GM21576 (cell line): ENCODE measurements around the gene TYW1.
"Not testable (repeated sequence)": the region's sequence is repeated elsewhere in the genome, so short reads cannot be mapped to it uniquely, and the experiment has no call there.

Experiments
- ATAC-seq: cut with Tn5 transposase; IDR thresholded peaks from one replicate; pipeline ENCODE4 v1.9.1; 2021; ENCODE audit warnings: mild to moderate bottlenecking, moderate library complexity; ENCODE audit not compliant: unreplicated experiment

Gene TYW1

GRCh38 chr7:66994051-66994450 is 2.6 kb upstream of the TYW1 start:
- ATAC-seq, result not testable (repeated sequence)

DNA sequence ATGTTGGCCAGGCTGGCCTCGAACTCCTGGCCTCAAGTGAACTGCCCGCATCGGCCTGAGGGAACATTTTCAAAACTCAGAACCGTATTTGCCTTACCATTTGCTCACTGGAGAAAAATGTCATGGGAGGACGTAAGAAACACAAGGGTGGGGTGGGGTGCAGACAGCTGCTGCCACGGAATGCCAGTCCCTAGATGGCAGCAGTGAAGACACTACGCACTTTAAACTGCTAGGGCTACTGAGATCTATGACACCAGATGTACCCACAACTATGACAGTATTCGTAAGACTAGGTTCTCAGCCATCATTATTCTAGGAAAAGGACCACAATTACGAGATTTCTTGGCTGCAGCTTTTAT is 2.0 kb upstream of the TYW1 start:
- ATAC-seq, result peak; percentile 39

- ATAC-seq, result peak; percentile 50
Observed at GRCh38 chr7:66995050-66995776, 1.4 kb upstream of the TYW1 start, which contains the start of gene SBDS. Gene SBDS (minus strand): TSS chr7:66995586. CDS start chr7:66995417, 169 bp downstream.

- ATAC-seq, result not testable (repeated sequence)
Observed at GRCh38 chr7:67000601-67001258, 4.1 kb downstream of the TYW1 start.

GRCh38 chr7:67004145-67004544 is 7.5 kb downstream of the TYW1 start:
- ATAC-seq, result not testable (repeated sequence)

GRCh38 chr7:67006965-67007364 is 10.3 kb downstream of the TYW1 start:
- ATAC-seq, result no peak

GRCh38 chr7:67008260-67008659 is 11.6 kb downstream of the TYW1 start:
- ATAC-seq, result no peak

- ATAC-seq, result not testable (repeated sequence)
Observed at GRCh38 chr7:67009677-67010076, 13.0 kb downstream of the TYW1 start.

DNA sequence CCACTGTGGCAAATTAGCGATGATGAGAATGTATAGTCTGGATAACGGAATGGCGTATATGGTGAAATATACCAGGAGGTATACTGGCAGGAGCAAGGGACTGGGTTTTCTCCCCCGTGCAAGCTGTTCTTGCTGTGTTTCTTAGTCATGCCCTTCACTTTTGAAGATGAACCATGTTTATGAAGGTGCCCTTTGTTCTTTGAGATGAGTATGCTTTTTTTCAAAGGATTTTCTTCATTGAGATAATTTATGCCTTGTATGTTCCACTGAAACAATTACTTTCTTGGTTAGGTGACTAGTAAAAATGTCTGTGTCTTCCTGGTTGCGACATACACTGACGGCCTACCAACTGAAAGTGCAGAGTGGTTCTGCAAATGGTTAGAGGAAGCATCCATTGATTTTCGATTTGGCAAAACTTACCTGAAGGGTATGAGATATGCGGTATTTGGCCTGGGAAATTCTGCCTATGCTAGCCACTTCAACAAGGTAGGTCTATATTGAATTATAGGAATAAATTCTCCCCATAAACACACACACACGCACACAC is 17.5 kb downstream of the TYW1 start:
- ATAC-seq, result not testable (repeated sequence)

- not testable (repeated sequence) for ATAC-seq
Observed at GRCh38 chr7:67017971-67018370, 21.3 kb downstream of the TYW1 start.

GRCh38 chr7:67018940-67019339 is 22.3 kb downstream of the TYW1 start:
- no peak for ATAC-seq

- no peak for ATAC-seq
Observed at GRCh38 chr7:67019562-67020390, 23.1 kb downstream of the TYW1 start.

DNA sequence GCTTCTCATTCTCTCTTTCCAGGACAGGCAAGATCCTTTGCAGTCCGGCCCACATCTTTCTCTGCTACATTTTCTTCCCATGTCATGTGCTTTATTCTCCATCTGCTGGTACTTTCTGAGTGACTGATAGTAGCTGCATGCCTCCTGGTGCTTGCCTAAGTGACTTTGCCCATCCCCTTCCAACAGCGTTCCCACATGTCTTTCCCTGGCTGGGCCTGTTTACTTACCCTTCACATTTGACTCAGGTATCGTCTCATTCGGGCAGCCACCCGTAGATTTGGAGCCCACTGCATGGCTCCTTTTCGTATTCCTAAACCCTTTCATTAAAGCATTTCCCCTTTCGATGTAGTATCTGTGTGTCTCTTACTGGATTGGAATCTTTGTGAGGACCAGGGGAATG is 24.6 kb downstream of the TYW1 start:
- no peak for ATAC-seq

GRCh38 chr7:67022511-67022910 is 25.9 kb downstream of the TYW1 start:
- no peak for ATAC-seq

DNA sequence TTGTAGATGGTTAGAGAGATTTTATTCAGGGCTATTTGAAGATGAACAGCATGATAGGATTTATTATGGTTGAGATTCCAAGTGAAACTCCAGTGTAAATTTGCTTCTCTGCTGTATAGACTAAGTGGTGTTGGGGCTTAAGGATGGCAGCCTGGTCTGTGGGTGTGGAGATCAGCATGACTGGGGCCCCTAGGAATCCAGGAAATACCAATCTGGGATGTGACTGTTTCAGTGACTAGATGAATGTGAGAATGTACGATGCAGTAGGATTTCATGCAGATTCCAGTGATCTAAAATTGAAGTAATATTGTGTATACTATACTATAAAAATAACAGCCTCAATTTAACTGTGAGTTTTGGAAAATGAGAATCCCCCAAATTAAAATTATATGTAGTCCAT is 28.8 kb downstream of the TYW1 start:
- not testable (repeated sequence) for ATAC-seq

GRCh38 chr7:67031685-67032084 is 35.1 kb downstream of the TYW1 start:
- ATAC-seq, result not testable (repeated sequence)

DNA sequence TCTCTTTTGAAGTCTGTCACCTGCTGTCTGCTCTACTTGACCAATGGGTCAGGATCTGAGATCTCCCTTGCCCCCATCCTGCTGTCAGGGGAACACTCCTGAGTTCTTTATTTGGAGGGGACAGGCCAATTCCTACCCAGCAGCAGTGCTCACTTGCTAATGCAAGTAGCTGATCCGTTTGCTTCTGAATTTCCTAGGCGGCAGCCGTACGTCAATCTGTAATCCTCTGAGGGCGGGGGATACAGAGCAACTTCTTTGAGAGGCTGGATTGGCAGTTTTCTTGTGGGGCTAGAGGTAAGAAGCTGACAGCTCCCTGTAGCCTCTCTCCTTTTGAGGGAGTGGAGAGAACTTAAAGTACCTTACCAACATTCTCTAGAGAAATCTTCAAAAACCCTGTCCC is 36.6 kb downstream of the TYW1 start:
- ATAC-seq, result no peak

GRCh38 chr7:67036432-67037395 is 40.1 kb downstream of the TYW1 start:
- not testable (repeated sequence) for ATAC-seq

DNA sequence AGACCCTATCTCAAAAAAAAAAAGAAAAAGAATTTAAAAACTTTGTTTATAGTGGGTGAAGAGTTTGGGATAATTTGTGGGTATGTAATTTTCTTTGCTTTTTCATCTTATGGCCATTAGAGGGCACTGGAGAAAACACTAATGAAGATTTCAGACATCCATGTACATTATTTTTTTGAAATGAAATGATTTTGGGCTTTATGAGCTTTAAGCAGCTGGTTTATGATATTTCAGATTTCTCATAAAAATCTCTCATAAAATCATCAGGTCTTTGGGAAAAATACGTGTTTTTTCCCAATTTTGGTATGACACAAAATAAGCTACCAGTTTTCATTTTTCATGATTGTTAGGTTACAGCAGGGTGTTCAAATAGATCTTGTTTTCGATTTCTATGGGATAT is 44.2 kb downstream of the TYW1 start:
- not testable (repeated sequence) for ATAC-seq
